Keratinocyte (primary cell): Measurements from ENCODE around the gene ADGRF1. TPM values are rescaled to one million over a fixed set of nuclear protein-coding genes. Genes with fewer than 3 reads are reported as not detected.

Source experiments
- DNase-seq: peaks from one replicate; pipeline ENCODE4 v3.0.0-alpha.2; 2011; ENCODE audit warnings: low read depth, missing footprints, low spot score
- FAIRE-seq: peaks from 2 replicates; lab custom pipeline; 2011; peaks lifted over from hg19 to GRCh38; lab: Jason Lieb, UNC
- H2AFZ ChIP-seq: 2 replicates; pipeline ENCODE4 v1.6.0; 2012; ENCODE audit warnings: low read length, control low read depth, inconsistent platforms; ENCODE audit not compliant: control insufficient read depth
- H3K27ac ChIP-seq: 2 replicates; pipeline ENCODE4 v1.5.1; 2011; ENCODE audit warnings: low read length; ENCODE audit not compliant: control insufficient read depth, insufficient read depth
- H3K27me3 ChIP-seq: 3 replicates; pipeline ENCODE4 v1.6.0; 2011; ENCODE audit warnings: low read length; ENCODE audit not compliant: control insufficient read depth, insufficient read depth; ENCODE audit errors: extremely low read depth
- H3K36me3 ChIP-seq, 2 experiments: 2 replicates in 1 of 2; 3 replicates in 1 of 2; pipeline ENCODE4 v1.5.1; 2011; ENCODE audit warnings: low read length in 2 of 2, mild to moderate bottlenecking in 1 of 2; ENCODE audit not compliant: control insufficient read depth in 2 of 2, insufficient read depth in 2 of 2; ENCODE audit errors: extremely low read depth in 1 of 2
- H3K4me1 ChIP-seq: 3 replicates; pipeline ENCODE4 v1.5.1; 2011; ENCODE audit warnings: low read length; ENCODE audit not compliant: control insufficient read depth, insufficient read depth; ENCODE audit errors: extremely low read depth
- H3K4me2 ChIP-seq: 3 replicates; pipeline ENCODE4 v1.6.0; 2011; ENCODE audit warnings: low read depth, low read length; ENCODE audit not compliant: control insufficient read depth, insufficient read depth; ENCODE audit errors: extremely low read depth
- H3K4me3 ChIP-seq, 3 experiments: fragments of 200-600 bp in 1 of 3; sonication (generic) in 1 of 3; 2 replicates in 2 of 3; 3 replicates in 1 of 3; pipeline ENCODE4 v1.5.1; 2011 to 2016; ENCODE audit warnings: low read length in 3 of 3, mild to moderate bottlenecking in 3 of 3, control low read depth in 2 of 3, inconsistent platforms in 1 of 3, low read depth in 1 of 3, mixed read lengths in 1 of 3, mixed run types in 1 of 3, moderate library complexity in 1 of 3; ENCODE audit not compliant: control insufficient read depth in 2 of 3, insufficient read depth in 2 of 3; ENCODE audit errors: extremely low read depth in 1 of 3
- H3K79me2 ChIP-seq: 2 replicates; pipeline ENCODE4 v1.6.0; 2012; ENCODE audit warnings: low read length; ENCODE audit not compliant: control insufficient read depth, insufficient read depth
- H3K9ac ChIP-seq: 3 replicates; pipeline ENCODE4 v1.6.0; 2011; ENCODE audit warnings: low read length; ENCODE audit not compliant: control insufficient read depth, insufficient read depth; ENCODE audit errors: extremely low read depth
- H3K9me1 ChIP-seq: 3 replicates; pipeline ENCODE4 v1.6.0; 2011; ENCODE audit warnings: low read length; ENCODE audit not compliant: control insufficient read depth, insufficient read depth; ENCODE audit errors: extremely low read depth
- H3K9me3 ChIP-seq: 2 replicates; pipeline ENCODE4 v1.5.1; 2012; ENCODE audit warnings: low read depth, low read length; ENCODE audit not compliant: control insufficient read depth
- H4K20me1 ChIP-seq: 3 replicates; pipeline ENCODE4 v1.6.0; 2011; ENCODE audit warnings: low read length; ENCODE audit not compliant: control insufficient read depth, insufficient read depth; ENCODE audit errors: extremely low read depth
- CTCF ChIP-seq, 3 experiments: IDR thresholded peaks in 1 of 3; conservative IDR thresholded peaks in 1 of 3; optimal IDR thresholded peaks in 1 of 3; 2 replicates in 2 of 3; 3 replicates in 1 of 3; pipeline versions ENCODE3 to v1.5.1; 2011; ENCODE audit warnings: low read length in 3 of 3, mild to moderate bottlenecking in 3 of 3, moderate library complexity in 2 of 3, control low read depth in 1 of 3, inconsistent platforms in 1 of 3; ENCODE audit not compliant: insufficient read depth in 2 of 3; ENCODE audit errors: extremely low read depth in 1 of 3
- EZH2 ChIP-seq: IDR thresholded peaks from one replicate; pipeline ENCODE4 v1.6.1; 2012; ENCODE audit warnings: inconsistent platforms, mild to moderate bottlenecking, low read length, moderate library complexity
- dilution Hi-C: fragments of 300-500 bp; cut with MboI; formaldehyde crosslinking; loops from one replicate; pipeline ENCODE4 v1.7.0; 2020; ENCODE audit warnings: low sequenced_read_pairs; ENCODE audit not compliant: extremely low pct_ligation_motif_present
- polyA plus RNA-seq, 5 experiments: library from polyadenylated mRNA; depleted of rRNA in 3 of 5; stranded (reverse) in 3 of 5; stranded (forward) in 1 of 5; unstranded in 1 of 5; fragments of >200 nt; gene quantifications; 1 replicate in 1 of 5; 2 replicates in 3 of 5; 3 replicates in 1 of 5; pipeline versions ENCODE4 v1.2.1 to v1.2.3, GENCODE V29; 2011 to 2012; ENCODE audit warnings: missing spikeins in 2 of 5, low read depth in 1 of 5, low replicate concordance in 1 of 5

Gene ADGRF1
- polyA plus RNA-seq, 1 donor (not counting 4 experiments of a cell fraction or from before 2014, with no cell fraction given) = 43.9 TPM

DNA sequence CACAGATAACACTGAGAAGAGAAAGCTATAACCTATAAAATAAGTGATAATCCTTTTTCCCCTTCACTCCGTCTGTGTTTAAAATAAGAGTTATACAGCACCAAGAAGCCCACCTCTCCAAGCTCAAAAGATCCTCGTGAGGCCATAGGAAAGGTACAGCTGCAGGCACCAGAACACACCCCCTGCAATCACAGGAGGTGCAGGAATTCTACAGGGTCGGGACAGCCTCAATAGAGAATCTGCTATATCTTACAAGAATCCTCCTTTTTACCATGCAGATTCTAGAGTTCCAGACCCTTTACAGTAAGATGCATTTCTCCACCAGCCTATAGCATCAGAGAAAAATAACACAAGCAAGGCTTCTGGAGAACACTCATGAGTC, 5.0 kb upstream of the ADGRF1 start:
- dilution Hi-C loops = no loop called here
- FAIRE-seq (no peak), DNase-seq (no peak)
- Histone ChIP-seq H3K4me1 (peaks cover 44% of the 10 kb centered on the region), H3K4me2 (peak overlapping the region; percentile 59), H3K9me3 (no peaks in the 10 kb centered on the region), H3K36me3 (no peaks in the 10 kb centered on the region), H3K79me2 (no peaks in the 10 kb centered on the region), H2AFZ (no peak overlapping the region), H4K20me1 (no peaks in the 10 kb centered on the region), H3K9ac (no peak overlapping the region), H3K27ac (peak overlapping the region; percentile 3), H3K4me3 (no peak overlapping the region), H3K27me3 (no peaks in the 10 kb centered on the region), H3K9me1 (no peaks in the 10 kb centered on the region)
- no peak for TF ChIP-seq CTCF (optimal IDR thresholded peaks at IDR 0.05 in 1 of 3, IDR thresholded peaks at IDR 0.05 in 1 of 3, conservative IDR thresholded peaks at IDR 0.05 in 1 of 3; ENCODE audit: extremely low read depth in 1 of 3, insufficient read depth in 2 of 3, low read length in 3 of 3)
- TF ChIP-seq EZH2 = no peak

- Histone ChIP-seq H3K4me2 (peak overlapping the region; percentile 20), H3K4me1 (peaks cover 58% of the 10 kb centered on the region), H3K9me1 (no peaks in the 10 kb centered on the region), H3K27ac (peak overlapping the region; percentile 94), H3K4me3 (peak overlapping the region in 1 of 3 experiments; percentile 4), H3K27me3 (no peaks in the 10 kb centered on the region), H3K36me3 (no peaks in the 10 kb centered on the region), H2AFZ (peak overlapping the region; percentile 45), H3K9ac (peak overlapping the region; percentile 36), H3K9me3 (no peaks in the 10 kb centered on the region), H4K20me1 (no peaks in the 10 kb centered on the region), H3K79me2 (peaks cover 17% of the 10 kb centered on the region)
- dilution Hi-C loops = no loop called here
- DNase-seq (peak; percentile 65), FAIRE-seq (peak; percentile 98)
- TF ChIP-seq CTCF (optimal IDR thresholded peaks at IDR 0.05 in 1 of 3, IDR thresholded peaks at IDR 0.05 in 1 of 3, conservative IDR thresholded peaks at IDR 0.05 in 1 of 3; ENCODE audit: extremely low read depth in 1 of 3, insufficient read depth in 2 of 3, low read length in 3 of 3) = no peak
- TF ChIP-seq EZH2 = no peak
Measured at GRCh38 chr6:47044397-47044796, 2.3 kb upstream of the ADGRF1 start.
